IMR-90 (cell line): ENCODE measurements around the gene GPR171. TPM values are rescaled to one million over a fixed set of nuclear protein-coding genes. Genes with fewer than 3 reads are reported as not detected.

Source experiments
- ATAC-seq: fragments of 200-7000 bp; cut with Tn5 transposase; 2 replicates; pipeline ENCODE4 v1.9.1; 2020; ENCODE audit warnings: low read depth, mild to moderate bottlenecking, moderate library complexity
- BruUV-seq: library from RNA; stranded (reverse); fragments of 400-500 nt; replicated peaks from 2 replicates; lab custom pipeline; 2021; lab: Mats Ljungman, UMichigan
- CTCF ChIA-PET: fragments of 300-600 bp; formaldehyde crosslinking; extraction: SDS; loops from one replicate; lab custom pipeline; 2021; ENCODE audit warnings: antibody characterized with exemption; lab: Yijun Ruan, JAX
- POLR2A ChIA-PET: fragments of 300-600 bp; sonication (Branson Sonifier 250); formaldehyde crosslinking; loops from one replicate; lab custom pipeline; 2022; ENCODE audit warnings: antibody characterized with exemption; ENCODE audit not compliant: unreplicated experiment; lab: Charles Lee
- DNase-seq: peaks from one replicate; pipeline ENCODE4 v3.0.0; 2013
- H2AFZ ChIP-seq: replicated peaks from 2 replicates; pipeline ENCODE3; 2013; ENCODE audit warnings: low read length, mild to moderate bottlenecking; ENCODE audit not compliant: poor library complexity
- H2AK5ac ChIP-seq: 2 replicates; pipeline ENCODE4 v1.6.1; 2013; ENCODE audit warnings: low read depth, low read length, inconsistent platforms
- H2AK9ac ChIP-seq: replicated peaks from 2 replicates; pipeline ENCODE3; 2013; ENCODE audit warnings: mild to moderate bottlenecking, low read depth, low read length, moderate library complexity; ENCODE audit not compliant: poor library complexity
- H2BK120ac ChIP-seq: 2 replicates; pipeline ENCODE4 v1.6.1; 2013; ENCODE audit warnings: low read depth, low read length, inconsistent platforms
- H2BK15ac ChIP-seq: 3 replicates; pipeline ENCODE4 v1.6.1; 2013; ENCODE audit warnings: low read depth, low read length, inconsistent platforms
- H2BK20ac ChIP-seq: 2 replicates; pipeline ENCODE4 v1.6.1; 2013; ENCODE audit warnings: low read depth, mild to moderate bottlenecking, inconsistent platforms, low read length, moderate library complexity
- H2BK5ac ChIP-seq: 2 replicates; pipeline ENCODE4 v1.6.1; 2013; ENCODE audit warnings: mild to moderate bottlenecking, low read depth, low read length, inconsistent platforms; ENCODE audit not compliant: poor library complexity, severe bottlenecking
- H3K14ac ChIP-seq: replicated peaks from 2 replicates; pipeline ENCODE4 v1.6.1; 2013; ENCODE audit warnings: low read depth, low read length, inconsistent platforms
- H3K18ac ChIP-seq: 2 replicates; pipeline ENCODE4 v1.6.1; 2013; ENCODE audit warnings: low read depth, low read length, control low read depth
- H3K23ac ChIP-seq: 2 replicates; pipeline ENCODE4 v1.6.1; 2013; ENCODE audit warnings: low read depth, low read length, inconsistent platforms
- H3K27ac ChIP-seq: 2 replicates; pipeline ENCODE4 v1.5.1; 2013; ENCODE audit warnings: mild to moderate bottlenecking, control low read depth, low read length; ENCODE audit not compliant: insufficient read depth
- H3K27me3 ChIP-seq: 2 replicates; pipeline ENCODE4 v1.6.1; 2013; ENCODE audit warnings: low read length; ENCODE audit not compliant: control insufficient read depth, insufficient read depth
- H3K36me3 ChIP-seq: 2 replicates; pipeline ENCODE4 v1.6.1; 2013; ENCODE audit warnings: low read length, mixed read lengths; ENCODE audit not compliant: control insufficient read depth, insufficient read depth
- H3K4ac ChIP-seq: 2 replicates; pipeline ENCODE4 v1.6.1; 2013; ENCODE audit warnings: low read depth, low read length, inconsistent platforms
- H3K4me1 ChIP-seq: 2 replicates; pipeline ENCODE4 v1.6.1; 2013; ENCODE audit warnings: low read length, mixed read lengths; ENCODE audit not compliant: control insufficient read depth, insufficient read depth
- H3K4me2 ChIP-seq: 2 replicates; pipeline ENCODE4 v1.6.1; 2013; ENCODE audit warnings: low read depth, mild to moderate bottlenecking, control low read depth, low read length, moderate library complexity
- H3K4me3 ChIP-seq: 2 replicates; pipeline ENCODE4 v1.5.1; 2013; ENCODE audit warnings: low read depth, mild to moderate bottlenecking, control low read depth, low read length, moderate library complexity; ENCODE audit not compliant: insufficient read depth
- H3K56ac ChIP-seq: 2 replicates; pipeline ENCODE4 v1.6.1; 2013; ENCODE audit warnings: low read length, inconsistent platforms; ENCODE audit not compliant: insufficient read depth; ENCODE audit errors: extremely low read depth
- H3K79me1 ChIP-seq, 2 experiments: 2 replicates each; pipeline ENCODE4 v1.6.1; 2013; ENCODE audit warnings: low read length in 2 of 2, inconsistent platforms in 1 of 2, low read depth in 1 of 2
- H3K9ac ChIP-seq: 2 replicates; pipeline ENCODE4 v1.6.1; 2013; ENCODE audit warnings: low read depth, low read length, control low read depth
- H3K9me1 ChIP-seq: 2 replicates; pipeline ENCODE4 v1.6.1; 2013; ENCODE audit warnings: low read length, inconsistent platforms; ENCODE audit not compliant: insufficient read depth
- H3K9me3 ChIP-seq: 2 replicates; pipeline ENCODE4 v1.6.1; 2013; ENCODE audit warnings: low read length; ENCODE audit not compliant: control insufficient read depth, insufficient read depth
- H4K20me1 ChIP-seq: 2 replicates; pipeline ENCODE4 v1.6.1; 2013; ENCODE audit warnings: low read length, inconsistent platforms; ENCODE audit not compliant: insufficient read depth
- H4K5ac ChIP-seq: 2 replicates; pipeline ENCODE4 v1.6.1; 2013; ENCODE audit warnings: mild to moderate bottlenecking, low read depth, low read length, control low read depth
- H4K8ac ChIP-seq, 2 experiments: 2 replicates each; pipeline ENCODE4 v1.6.1; 2013; ENCODE audit warnings: low read depth in 2 of 2, low read length in 2 of 2, control low read depth in 1 of 2, inconsistent platforms in 1 of 2
- H4K91ac ChIP-seq: 2 replicates; pipeline ENCODE4 v1.6.1; 2013; ENCODE audit warnings: low read depth, low read length, inconsistent platforms; ENCODE audit not compliant: insufficient read depth
- CEBPB ChIP-seq: IDR thresholded peaks from 2 replicates; pipeline ENCODE4 v1.6.1; 2012; ENCODE audit warnings: low read depth, low read length, improper control_type of control experiment
- FOS ChIP-seq: fragments of 150-350 bp; IDR thresholded peaks from 2 replicates; pipeline ENCODE4 v1.6.1; 2016; ENCODE audit warnings: low read depth, low read length
- MXI1 ChIP-seq: IDR thresholded peaks from 2 replicates; pipeline ENCODE4 v1.6.1; 2012; ENCODE audit warnings: low read depth, mild to moderate bottlenecking, low read length, moderate library complexity, borderline replicate concordance
- POLR2A ChIP-seq: IDR thresholded peaks from 2 replicates; pipeline ENCODE4 v1.6.1; 2012; ENCODE audit warnings: mild to moderate bottlenecking, low read depth, low read length
- RAD21 ChIP-seq: IDR thresholded peaks from 2 replicates; pipeline ENCODE4 v1.6.1; 2012; ENCODE audit warnings: low read length, improper control_type of control experiment
- RCOR1 ChIP-seq: IDR thresholded peaks from 2 replicates; pipeline ENCODE4 v1.6.1; 2012; ENCODE audit warnings: mild to moderate bottlenecking, low read length, improper control_type of control experiment; ENCODE audit not compliant: insufficient replicate concordance
- SMC3 ChIP-seq: fragments of 150-350 bp; IDR thresholded peaks from 2 replicates; pipeline ENCODE4 v1.6.1; 2016; ENCODE audit warnings: low read depth, mild to moderate bottlenecking, antibody characterized with exemption, low read length, moderate library complexity
- WGBS, 2 experiments: methylation state at CpG; one replicate each; pipeline versions ENCODE4 v1.1.5 to v1.1.7; 2013; ENCODE audit warnings: missing lambda C conversion rate in 2 of 2; ENCODE audit not compliant: insufficient read length in 1 of 2; ENCODE audit errors: extremely low coverage in 2 of 2; 5-methylcytosine and 5-hydroxymethylcytosine counted together
- dilution Hi-C: fragments of 300-500 bp; cut with HindIII; formaldehyde crosslinking; loops from one replicate; pipeline ENCODE4 v1.14.3; 2018; ENCODE audit warnings: low sequenced_read_pairs; ENCODE audit not compliant: unreplicated experiment
- in situ Hi-C: fragments of 300-500 bp; cut with MboI; formaldehyde crosslinking; loops from 3 replicates; pipeline ENCODE4 v1.14.3; 2019; ENCODE audit warnings: low sequenced_read_pairs, inconsistent platforms, mixed read lengths
- intact Hi-C: fragments of 100-400 bp; cut with micrococcal nuclease; formaldehyde crosslinking; loops from 2 replicates; pipeline ENCODE4 v1.10.0; 2022
- polyA plus RNA-seq, 3 experiments: library from polyadenylated mRNA; depleted of rRNA; stranded (reverse); fragments of >200 nt; gene quantifications; 2 replicates each; pipeline ENCODE4 v1.2.3, GENCODE V29; 2012; ENCODE audit warnings: low replicate concordance in 1 of 3
- total RNA-seq: library from RNA; depleted of rRNA; stranded (reverse); fragments of >200 nt; gene quantifications from 2 replicates; pipeline ENCODE4 v1.2.3, GENCODE V29; 2012

Gene GPR171
- total and polyA plus RNA-seq, 2 of the 4 experiments (the other 2 are of a cell fraction), result not detected

DNA sequence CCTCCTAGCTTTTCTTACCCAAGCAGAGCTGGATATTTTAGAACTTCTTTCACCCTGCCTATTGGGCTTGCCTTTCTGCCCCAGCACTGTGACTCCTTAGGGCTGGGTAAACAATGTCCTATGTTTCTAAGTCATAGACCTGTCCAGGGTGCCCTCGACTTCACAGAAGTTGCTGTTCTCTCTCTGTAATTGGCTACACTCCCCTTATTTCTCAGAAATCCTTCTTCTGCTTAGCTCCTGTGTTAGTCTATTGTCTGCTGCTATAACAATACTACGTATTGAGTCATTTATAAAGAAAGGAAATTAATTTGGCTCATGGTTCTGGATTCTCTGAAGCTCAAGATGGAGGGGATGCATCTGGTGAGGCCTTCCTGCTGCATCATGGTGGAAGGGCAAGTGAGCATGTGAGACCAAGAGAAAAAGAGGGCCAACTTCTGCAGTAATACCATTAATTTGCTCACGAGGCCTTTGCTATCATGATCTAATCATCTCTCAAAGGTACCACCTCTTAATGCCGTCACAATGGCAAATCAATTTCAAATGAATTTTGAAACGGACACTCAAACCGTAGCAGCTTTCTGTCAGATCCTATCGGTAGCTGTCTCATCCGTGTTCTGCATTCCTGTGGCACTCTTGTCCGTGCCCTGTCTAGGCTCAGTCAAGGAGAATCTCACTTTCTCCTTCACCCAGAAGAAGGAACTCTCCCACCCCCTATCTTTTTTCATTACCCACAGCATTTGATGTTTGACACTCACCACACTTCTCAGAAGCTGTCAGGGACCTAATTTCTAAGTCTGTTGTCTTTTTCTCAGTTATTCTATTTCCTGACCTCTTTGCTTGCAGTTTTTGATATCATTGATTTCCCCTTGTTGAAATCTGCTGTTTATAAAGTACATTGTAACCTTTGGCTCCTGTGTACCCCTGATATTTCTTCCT, 22.3 kb upstream of the GPR171 start (continued):
- no peak for TF ChIP-seq CEBPB

DNA sequence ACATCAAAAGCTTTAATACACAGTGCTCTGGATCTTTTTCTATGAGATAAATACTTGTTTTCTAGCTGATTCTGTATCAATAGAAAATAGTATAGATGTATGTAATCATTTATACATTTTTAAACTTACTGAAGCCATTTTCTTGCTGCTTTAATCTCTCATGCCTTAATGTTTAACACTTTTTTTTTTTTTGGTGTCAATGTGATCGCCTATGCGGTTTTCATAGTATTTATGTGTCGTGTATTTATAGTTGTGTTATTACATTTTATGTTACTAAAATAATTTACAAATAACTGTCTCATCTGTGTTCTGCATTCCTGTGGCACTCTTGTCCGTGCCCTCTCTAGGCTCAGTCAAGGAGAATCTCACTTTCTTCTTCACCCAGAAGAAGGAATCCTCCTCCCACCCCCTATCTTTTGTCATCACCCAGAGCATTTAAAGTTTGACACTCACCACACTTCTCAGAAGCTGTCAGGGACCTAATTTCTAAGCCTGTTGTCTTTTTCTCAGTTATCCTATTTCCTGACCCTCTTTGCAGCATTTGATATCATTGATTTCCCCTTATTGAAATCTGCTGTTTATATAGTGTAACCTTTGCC, 21.4 kb upstream of the GPR171 start:
- WGBS, 2 experiments, result no CpG with 5 or more reads among the region's 4 CpGs
- dilution Hi-C loops, result no loop called here

More for the DNA sequence above, 21.4 kb upstream of the GPR171 start:
- Histone ChIP-seq H2BK20ac (no peak overlapping the region), H3K4me3 (no peak overlapping the region), H2BK120ac (0 out of 2 replicates have a peak overlapping the region, but pooled peaks have one; percentile 7), H2BK5ac (no peak overlapping the region), H2AFZ (no peak overlapping the region), H3K4me2 (no peak overlapping the region), H3K4me1 (peaks cover 22% of the 10 kb centered on the region), H2BK15ac (no peak overlapping the region), H4K5ac (no peak overlapping the region), H3K27ac (no peak overlapping the region), H2AK9ac (no peak overlapping the region), H3K14ac (no peak overlapping the region), H2AK5ac (no peak overlapping the region), H3K4ac (no peak overlapping the region), H3K79me1 (no peaks in the 10 kb centered on the region), H3K56ac (no peak overlapping the region), H4K91ac (no peak overlapping the region), H4K8ac (no peak overlapping the region), H4K20me1 (no peaks in the 10 kb centered on the region), H3K9me3 (peaks cover 3% of the 10 kb centered on the region), H3K27me3 (no peaks in the 10 kb centered on the region), H3K36me3 (no peaks in the 10 kb centered on the region), H3K9ac (no peak overlapping the region), H3K23ac (no peak overlapping the region), H3K18ac (no peak overlapping the region), H3K9me1 (peaks cover 7% of the 10 kb centered on the region; the same call in 1 of the 2 replicates)
- TF ChIP-seq POLR2A (no peak), RAD21 (no peak), RCOR1 (no peak), SMC3 (no peak), FOS (no peak), MXI1 (no peak)
- in situ Hi-C loops (loop anchor here (10.0 kb wide), 1 partner anchor 210 kb away; no protein-coding TSS in a partner anchor), intact Hi-C loops (no loop called here)
- ATAC-seq (no peak), DNase-seq (no peak)
- POLR2A ChIA-PET, result no interaction called here
- BruUV-seq, result no TSS peak
- CTCF ChIA-PET, result interaction anchor here (1.3 kb wide), 1 partner anchor 56 kb away, joined by 3 read pairs; no protein-coding TSS in a partner anchor
